A204.1 (cell line): ENCODE data around the gene CLIC3.

ENCODE experiments used
- FAIRE-seq: peaks from 2 replicates; lab custom pipeline; 2012; peaks lifted over from hg19 to GRCh38; lab: Jason Lieb, UNC

The CLIC3 gene

GRCh38 chr9:136951541-136952320 lies 44.6 kb downstream of the CLIC3 start, which contains the start of gene LCN12:
Gene LCN12, plus strand, starts transcription at chr9:136952273. Its CDS starts 55 bp downstream, at chr9:136952328.
- no peak for FAIRE-seq

GRCh38 chr9:136950656-136951276 lies 45.6 kb downstream of the CLIC3 start:
- no peak for FAIRE-seq

- FAIRE-seq = no peak
Observed at GRCh38 chr9:136949817-136950655, 46.3 kb downstream of the CLIC3 start.

- no peak for FAIRE-seq
Observed at GRCh38 chr9:136949239-136949816, 47.0 kb downstream of the CLIC3 start.

GRCh38 chr9:136947955-136948510 lies 48.3 kb downstream of the CLIC3 start:
- FAIRE-seq = no peak

GRCh38 chr9:136947028-136947891 lies 49.1 kb downstream of the CLIC3 start:
- FAIRE-seq = no peak

- FAIRE-seq = no peak
Observed at GRCh38 chr9:136946228-136947027, 49.9 kb downstream of the CLIC3 start.

- FAIRE-seq = no peak
Observed at GRCh38 chr9:136945333-136946227, 50.8 kb downstream of the CLIC3 start.
